Esophagus (tissue), 2 donors: ENCODE measurements around the gene SPIRE2. TPM values are rescaled to one million over a fixed set of nuclear protein-coding genes. Genes with fewer than 3 reads are reported as not detected.

Experiments used
- H3K27ac ChIP-seq, 2 donors: one replicate each; pipeline ENCODE4 v1.5.1; 2013; ENCODE audit warnings: low read depth in 2 of 2, mild to moderate bottlenecking in 2 of 2, inconsistent platforms in 1 of 2, low read length in 1 of 2, moderate library complexity in 1 of 2
- H3K27me3 ChIP-seq, 2 donors: one replicate each; pipeline ENCODE4 v1.6.1; 2013; ENCODE audit warnings: low read length in 2 of 2, control low read depth in 1 of 2, mild to moderate bottlenecking in 1 of 2; ENCODE audit not compliant: insufficient read depth in 2 of 2, control insufficient read depth in 1 of 2
- H3K36me3 ChIP-seq, 2 donors: one replicate each; pipeline ENCODE4 v1.6.1; 2013; ENCODE audit warnings: low read length in 1 of 2; ENCODE audit not compliant: control insufficient read depth in 2 of 2, insufficient read depth in 2 of 2
- H3K4me1 ChIP-seq, 2 donors: one replicate each; pipeline ENCODE4 v1.6.1; 2013; ENCODE audit warnings: low read length in 1 of 2; ENCODE audit not compliant: control insufficient read depth in 2 of 2, insufficient read depth in 2 of 2
- H3K4me3 ChIP-seq, 2 donors: one replicate each; pipeline ENCODE4 v1.5.1; 2013; ENCODE audit warnings: low read length in 2 of 2, mild to moderate bottlenecking in 2 of 2, low read depth in 1 of 2, moderate library complexity in 1 of 2
- H3K9me3 ChIP-seq, 2 donors: one replicate each; pipeline ENCODE4 v1.6.1; 2013; ENCODE audit warnings: mild to moderate bottlenecking in 2 of 2, low read depth in 1 of 2, low read length in 1 of 2, moderate library complexity in 1 of 2; ENCODE audit not compliant: control insufficient read depth in 2 of 2, insufficient read depth in 1 of 2
- WGBS, 2 donors: extraction: QIAGEN DNeasy Blood & Tissue Kit; methylation state at CpG; one replicate each; pipeline ENCODE4 v1.1.7; 2013; 5-methylcytosine and 5-hydroxymethylcytosine counted together
- polyA plus RNA-seq, 2 donors: library from polyadenylated mRNA; stranded (reverse); fragments of 200-250 nt; gene quantifications; one replicate each; pipeline ENCODE4 v1.2.3, GENCODE V29; 2013
- donor health status: healthy with polysubstance abuse.
- donor health status: Bipolar disorder and iron deficiency.

The SPIRE2 gene
- polyA plus RNA-seq, 2 donors, result 3.6 to 6.4 TPM

GRCh38 chr16:89892055-89892630, 63.9 kb downstream of the SPIRE2 start:
- Histone ChIP-seq H3K9me3 (no peaks in the 10 kb centered on the region), H3K4me1 (peaks cover 0 to 5% of the 10 kb centered on the region in 2 donors), H3K4me3 (no peak overlapping the region), H3K36me3 (peaks cover 15 to 61% of the 10 kb centered on the region in 2 donors), H3K27ac (no peak overlapping the region), H3K27me3 (no peaks in the 10 kb centered on the region)
- WGBS, 2 donors, result 93 to 94% methylated on average over 18 of the region's 18 CpGs

GRCh38 chr16:89892635-89893034, 64.4 kb downstream of the SPIRE2 start:
- 95 to 98% methylated on average over 9 of the region's 9 CpGs for WGBS, 2 donors
- Histone ChIP-seq H3K36me3 (peaks cover 12 to 60% of the 10 kb centered on the region in 2 donors), H3K4me3 (no peak overlapping the region), H3K27me3 (no peaks in the 10 kb centered on the region), H3K9me3 (no peaks in the 10 kb centered on the region), H3K4me1 (peaks cover 0 to 5% of the 10 kb centered on the region in 2 donors), H3K27ac (no peak overlapping the region)

- peaks cover 13 to 65% of the 10 kb centered on the region in 2 donors for H3K36me3 ChIP-seq
- no peaks in the 10 kb centered on the region for H3K9me3 ChIP-seq
- no peak overlapping the region for H3K4me3 ChIP-seq
- peaks cover 0 to 5% of the 10 kb centered on the region in 2 donors for H3K4me1 ChIP-seq
- no peak overlapping the region for H3K27ac ChIP-seq
- H3K27me3 ChIP-seq, result no peaks in the 10 kb centered on the region
- WGBS, 2 donors, result 94 to 96% methylated on average over 45 of the region's 45 CpGs
Observed at GRCh38 chr16:89893642-89894548, 65.6 kb downstream of the SPIRE2 start.

DNA sequence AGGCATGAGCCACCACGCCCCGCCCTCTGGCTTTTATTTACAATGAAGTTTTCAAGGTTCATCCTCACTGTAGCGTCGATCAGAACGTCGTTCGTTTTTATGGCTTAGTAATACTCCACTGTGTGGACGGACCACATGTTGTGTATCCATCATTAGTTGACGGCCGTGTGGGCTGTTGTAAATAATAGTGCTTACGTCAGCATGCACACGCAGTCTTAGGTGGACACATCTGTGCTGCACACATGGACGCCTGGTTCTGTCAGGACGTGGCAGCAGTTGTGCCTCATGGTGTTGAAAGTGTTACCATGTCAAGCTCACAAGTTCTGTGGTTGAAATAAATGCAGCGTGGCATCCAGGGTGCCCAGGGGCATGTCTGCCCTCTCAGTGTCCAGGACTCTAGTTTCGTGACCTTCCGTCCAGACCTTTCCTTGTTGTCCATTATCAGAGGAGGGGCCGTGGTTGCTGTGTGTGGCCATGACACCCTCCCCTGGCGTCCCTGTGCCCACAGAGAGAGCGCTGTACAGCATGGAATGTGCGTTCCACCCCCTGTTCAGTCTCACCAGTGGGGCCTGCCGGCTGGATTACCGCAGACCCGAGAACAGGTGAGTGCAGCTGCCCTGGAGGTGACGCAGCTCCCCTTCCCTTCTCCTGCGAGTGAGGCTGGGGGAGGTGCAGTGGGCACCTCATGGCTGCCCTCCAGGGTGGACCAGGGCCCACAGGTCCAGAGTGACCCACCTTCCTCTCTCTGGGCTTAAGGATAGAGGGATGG, 67.4 kb downstream of the SPIRE2 start:
- peaks cover 0 to 5% of the 10 kb centered on the region in 2 donors for H3K4me1 ChIP-seq
- H3K27me3 ChIP-seq, result no peaks in the 10 kb centered on the region
- H3K27ac ChIP-seq, result no peak overlapping the region
- WGBS, 2 donors, result 91 to 92% methylated on average over 26 of the region's 26 CpGs
- H3K9me3 ChIP-seq, result no peaks in the 10 kb centered on the region
- H3K4me3 ChIP-seq, result no peak overlapping the region
- H3K36me3 ChIP-seq, result peaks cover 25 to 73% of the 10 kb centered on the region in 2 donors

DNA sequence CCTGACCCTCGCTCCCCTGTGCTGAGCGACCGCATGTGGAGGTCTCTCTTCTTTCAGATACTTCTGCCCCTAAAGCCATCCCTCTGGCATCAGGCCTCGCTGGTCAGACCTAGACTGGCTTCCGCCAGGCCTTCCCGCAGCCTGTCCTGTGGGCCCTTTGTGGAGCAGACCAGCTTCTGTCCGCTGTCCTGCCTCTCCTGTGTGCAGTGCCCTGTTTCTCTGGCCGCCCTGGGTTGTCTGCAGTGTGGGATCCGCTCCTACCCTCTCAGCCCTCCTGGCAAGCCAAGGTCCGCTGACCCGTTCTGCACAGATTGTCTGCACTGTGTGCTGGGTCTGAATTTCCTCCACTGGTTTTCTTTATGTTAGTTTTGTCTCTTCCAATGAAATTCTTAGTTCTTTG, 68.9 kb downstream of the SPIRE2 start:
- Histone ChIP-seq H3K36me3 (peaks cover 24 to 64% of the 10 kb centered on the region in 2 donors), H3K9me3 (no peaks in the 10 kb centered on the region), H3K27me3 (no peaks in the 10 kb centered on the region), H3K4me1 (no peaks in the 10 kb centered on the region), H3K27ac (no peak overlapping the region), H3K4me3 (no peak overlapping the region)
- WGBS, 2 donors, result 96 to 97% methylated on average over 11 of the region's 11 CpGs

- Histone ChIP-seq H3K36me3 (peaks cover 23 to 58% of the 10 kb centered on the region in 2 donors), H3K27ac (peak overlapping the region in 1 of 2 donors; percentile 40), H3K4me3 (no peak overlapping the region), H3K27me3 (no peaks in the 10 kb centered on the region), H3K9me3 (no peaks in the 10 kb centered on the region), H3K4me1 (no peaks in the 10 kb centered on the region)
- 92 to 94% methylated on average over 36 of the region's 36 CpGs for WGBS, 2 donors
Observed at GRCh38 chr16:89898201-89898967, 70.1 kb downstream of the SPIRE2 start.

DNA sequence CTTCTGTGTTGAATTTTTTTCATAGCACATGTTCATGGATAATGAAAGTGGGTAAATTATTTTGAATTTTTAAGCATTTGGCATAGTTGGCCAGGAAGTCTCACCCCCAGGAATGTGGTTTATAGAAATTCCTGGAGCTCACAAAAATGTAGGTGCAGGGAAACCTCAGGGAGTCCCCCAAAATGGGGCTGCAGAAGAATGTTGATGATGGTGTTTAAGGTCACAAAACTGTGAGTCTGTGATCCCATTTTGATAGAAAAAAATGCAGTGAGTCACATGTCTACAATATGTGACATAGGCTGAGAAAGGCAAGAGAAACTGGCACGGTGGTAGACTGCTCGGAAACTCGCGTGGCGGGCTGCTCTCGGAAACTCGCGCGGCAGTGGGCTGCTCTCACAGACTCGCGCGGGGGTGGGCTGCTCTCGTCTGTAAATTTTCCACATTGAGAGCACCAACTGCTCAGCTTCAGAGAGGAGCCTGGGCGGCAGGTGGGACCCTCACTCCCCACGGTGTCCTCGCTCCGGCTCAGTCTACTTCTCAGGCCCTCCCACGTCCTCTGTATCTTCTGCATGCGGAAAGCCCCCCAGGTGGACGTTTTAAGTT, 71.7 kb downstream of the SPIRE2 start:
- WGBS, 2 donors, result 92 to 94% methylated on average over 20 of the region's 20 CpGs

GRCh38 chr16:89900885-89901284, 72.6 kb downstream of the SPIRE2 start:
- H3K4me1 ChIP-seq, result no peaks in the 10 kb centered on the region
- no peaks in the 10 kb centered on the region for H3K9me3 ChIP-seq
- H3K27ac ChIP-seq, result no peak overlapping the region
- peaks cover 23 to 62% of the 10 kb centered on the region in 2 donors for H3K36me3 ChIP-seq
- no peaks in the 10 kb centered on the region for H3K27me3 ChIP-seq
- WGBS, 2 donors, result 91 to 92% methylated on average over 16 to 17 of the region's 17 CpGs
- no peak overlapping the region for H3K4me3 ChIP-seq

More for the DNA sequence above, 71.7 kb downstream of the SPIRE2 start:
- Histone ChIP-seq H3K4me3 (no peak overlapping the region), H3K36me3 (peaks cover 23 to 60% of the 10 kb centered on the region in 2 donors), H3K4me1 (no peaks in the 10 kb centered on the region), H3K9me3 (no peaks in the 10 kb centered on the region), H3K27me3 (no peaks in the 10 kb centered on the region), H3K27ac (no peak overlapping the region)
